Non-pigmented ciliary epithelial cell (primary cell): Measurements from ENCODE around the gene ZC3H18.

Source experiments
- DNase-seq: peaks from one replicate; pipeline ENCODE4 v3.0.0-alpha.2; 2010; ENCODE audit warnings: low read depth

The ZC3H18 gene

DNA sequence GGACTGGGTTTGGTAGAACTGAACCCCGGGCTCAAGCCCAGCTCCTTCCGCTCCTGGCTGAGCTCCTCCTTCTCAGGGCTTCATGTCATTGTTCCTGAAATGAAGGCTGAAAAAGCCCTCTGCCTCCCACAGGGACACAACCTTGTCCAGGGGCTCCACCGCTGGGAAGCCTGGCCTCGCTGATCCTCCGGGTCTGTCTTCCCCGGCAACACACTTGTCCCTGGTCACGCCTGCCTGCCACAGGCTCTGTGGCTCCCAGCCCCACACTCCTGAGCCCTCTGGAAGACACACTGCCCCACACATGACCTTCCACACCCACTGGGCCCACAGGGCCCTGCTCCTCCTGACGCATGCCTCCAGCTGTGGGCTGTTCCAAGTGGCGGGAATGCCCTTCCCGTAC lies 18.0 kb upstream of the ZC3H18 start:
- no peak for DNase-seq

DNA sequence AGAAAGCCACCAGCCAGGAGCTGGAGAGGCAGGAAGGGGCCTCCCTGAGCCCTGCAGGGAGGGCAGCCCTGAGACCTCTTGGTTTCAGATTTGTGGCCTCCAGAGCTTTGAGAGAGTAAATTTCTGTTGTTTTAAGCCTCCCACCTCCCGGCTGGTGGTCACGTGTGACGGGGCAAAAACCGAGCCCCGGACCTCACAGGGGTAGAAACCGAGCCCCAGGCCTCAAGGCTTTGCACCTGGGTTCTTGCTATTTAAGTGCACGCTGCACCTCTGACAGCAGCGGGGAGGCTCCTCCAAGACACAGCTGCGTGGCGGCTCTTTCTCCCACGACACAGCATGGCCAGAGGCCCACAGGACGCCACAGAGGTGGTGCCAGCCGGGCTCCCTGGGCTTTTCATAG lies 17.4 kb upstream of the ZC3H18 start:
- DNase-seq = no peak

DNA sequence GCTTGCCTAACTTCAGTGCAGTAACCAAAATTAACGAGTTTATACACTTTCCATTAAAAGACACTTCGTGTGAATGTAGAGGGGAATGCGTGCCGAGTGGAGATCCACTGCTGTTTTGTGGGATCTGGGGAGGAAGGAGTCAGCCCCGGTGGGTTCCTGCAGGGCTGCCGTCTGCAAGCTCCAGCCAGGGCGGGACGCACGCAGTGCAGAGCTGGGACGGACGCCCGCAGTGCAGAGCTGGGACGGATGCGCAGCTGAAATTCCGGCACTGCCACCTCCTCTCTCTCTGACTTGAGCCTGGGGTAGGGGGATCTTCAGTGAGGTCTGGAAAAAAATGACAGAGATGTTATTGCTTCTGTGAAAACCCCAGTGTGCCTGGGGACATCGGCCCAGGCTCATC lies 16.5 kb upstream of the ZC3H18 start:
- no peak for DNase-seq

DNA sequence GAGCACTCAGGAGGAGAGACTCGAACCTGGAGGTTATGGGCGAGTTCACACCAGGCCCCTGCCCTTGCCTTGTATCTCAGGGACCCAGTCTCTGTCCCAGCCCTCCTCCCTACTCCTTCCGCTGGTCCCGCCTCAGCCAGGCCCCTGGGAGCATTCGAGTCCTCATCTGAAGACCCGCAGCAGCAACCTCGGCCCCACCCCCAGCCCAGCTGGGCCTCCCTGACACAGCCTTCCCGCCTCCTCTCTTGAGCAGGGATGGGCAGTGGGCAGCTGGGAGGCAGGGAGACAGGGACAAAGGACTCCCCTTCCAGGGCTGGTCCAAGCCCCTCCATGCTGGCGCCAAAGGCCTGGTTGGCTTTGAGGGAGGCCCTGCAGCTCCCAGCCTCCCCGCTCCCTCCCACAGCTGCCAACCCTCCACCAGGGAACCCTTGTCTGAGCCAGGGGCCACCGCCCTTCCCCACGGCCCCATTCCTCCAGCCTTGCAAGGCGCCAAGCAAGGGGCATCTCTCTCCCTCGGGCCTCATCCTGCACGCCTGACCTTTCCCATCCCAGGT lies 15.4 kb upstream of the ZC3H18 start:
- DNase-seq = no peak

DNA sequence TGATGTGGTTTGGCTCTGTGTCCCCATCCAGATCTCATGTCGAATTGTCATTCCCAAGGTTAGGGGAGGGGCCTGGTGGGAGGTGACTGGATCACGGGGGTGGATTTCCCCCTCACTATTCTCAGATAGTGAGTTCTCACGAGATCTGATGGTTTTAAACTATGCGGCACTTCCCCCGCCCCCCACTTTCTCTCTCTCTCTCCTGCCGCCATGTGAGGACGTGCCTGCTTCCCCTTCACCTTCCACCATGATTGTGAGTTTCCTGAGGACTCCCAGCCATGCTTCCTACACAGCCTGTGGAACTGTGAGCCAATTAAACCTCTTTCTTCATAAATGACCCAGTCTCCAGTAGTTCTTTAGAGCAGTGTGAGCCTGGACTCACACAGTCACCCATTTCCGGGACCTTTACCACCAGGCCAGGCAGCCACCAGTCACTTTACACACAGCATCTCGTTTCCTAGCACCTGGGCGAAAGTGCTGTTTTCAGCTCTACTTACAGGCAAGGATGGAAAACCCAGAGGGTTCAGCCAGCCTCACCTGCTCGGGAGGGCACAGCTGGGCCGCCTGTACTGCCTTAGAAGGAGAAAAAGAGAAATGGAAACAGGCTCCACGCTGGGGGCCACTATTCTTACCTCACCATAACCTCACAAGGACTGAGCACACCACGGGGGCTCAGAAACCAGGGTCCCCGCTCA lies 13.8 kb upstream of the ZC3H18 start:
- DNase-seq = no peak

DNA sequence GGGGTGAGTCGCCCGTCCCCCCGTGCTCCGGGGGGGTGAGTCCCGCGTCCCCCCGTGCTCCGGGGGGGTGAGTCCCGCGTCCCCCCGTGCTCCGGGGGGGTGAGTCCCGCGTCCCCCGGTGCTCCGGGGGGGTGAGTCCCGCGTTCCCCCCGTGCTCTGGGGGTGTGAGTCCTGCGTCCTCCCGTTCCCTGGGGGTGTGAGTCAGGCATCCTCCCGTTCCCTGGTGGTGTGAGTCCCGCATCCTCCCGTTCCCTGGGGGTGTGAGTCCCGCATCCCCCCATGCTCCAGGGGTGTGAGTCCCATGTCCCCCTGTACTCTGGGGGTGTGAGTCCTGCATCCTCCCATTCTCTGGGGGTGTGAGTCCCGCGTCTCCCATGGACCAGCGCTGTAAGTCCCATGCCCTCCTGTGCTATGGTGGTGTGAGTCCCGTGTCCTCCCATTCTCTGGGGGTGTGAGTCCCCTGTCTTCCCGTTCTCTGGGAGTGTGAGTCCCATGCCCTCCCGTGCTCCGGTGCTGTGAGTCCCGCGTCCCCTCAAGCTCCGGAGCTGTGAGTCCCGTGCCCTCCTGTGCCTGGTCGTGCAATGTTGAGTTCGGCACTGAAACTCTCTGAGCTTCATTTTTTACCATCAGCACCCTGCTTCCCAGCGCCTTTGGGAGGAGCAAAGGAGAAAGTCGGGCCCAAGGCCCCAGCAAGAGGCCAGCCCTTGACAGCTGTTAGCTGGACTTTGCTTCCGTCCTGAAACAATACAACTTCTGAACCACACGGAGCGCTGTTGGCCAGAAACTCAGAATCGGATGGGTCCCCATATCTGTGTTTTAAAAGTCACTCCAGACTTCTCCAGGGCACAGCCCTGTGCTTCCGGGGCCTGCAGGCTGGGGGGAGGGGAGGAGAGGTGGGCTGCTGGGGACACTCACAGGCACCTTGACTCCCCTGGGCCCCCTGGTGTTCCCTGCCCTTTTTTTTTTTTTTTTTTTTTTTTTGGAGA lies 11.5 kb upstream of the ZC3H18 start:
- DNase-seq = peak; percentile 18

DNA sequence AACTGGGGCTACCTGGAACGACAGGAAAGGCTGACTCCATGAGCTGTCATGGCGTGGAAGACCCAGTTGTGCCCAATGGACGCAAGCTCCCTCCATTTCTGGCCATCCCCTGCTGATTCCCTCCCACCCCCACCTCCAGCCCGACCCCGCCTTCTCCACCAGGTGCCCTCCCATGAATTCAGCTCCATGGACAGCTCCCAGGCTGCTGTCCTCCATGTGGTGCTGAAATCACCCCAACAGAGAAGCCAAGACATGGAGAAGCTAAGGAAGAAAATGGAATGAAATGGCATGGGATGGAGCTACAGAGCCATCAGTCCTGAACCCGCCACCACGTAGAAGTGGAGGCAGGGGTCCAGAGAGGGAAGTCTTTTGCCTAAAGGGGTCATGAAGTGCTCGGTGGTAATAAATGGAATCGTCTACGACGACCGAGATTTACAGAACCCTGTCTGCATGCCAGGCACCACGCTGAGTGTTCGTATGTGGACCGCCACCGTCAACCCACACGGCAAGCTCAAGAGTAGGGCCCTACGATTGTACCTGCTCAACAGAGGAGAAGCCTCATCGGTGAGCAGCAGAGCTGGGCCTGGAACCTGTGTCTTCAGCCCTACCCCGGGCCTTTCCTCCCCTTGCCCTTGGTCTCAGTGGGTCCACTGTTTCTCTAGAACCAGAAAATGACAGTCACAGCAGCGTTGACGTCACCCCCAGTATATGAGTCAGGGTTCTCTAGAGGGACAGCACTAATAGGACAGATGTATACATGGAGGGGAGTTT lies 9.3 kb upstream of the ZC3H18 start:
- no peak for DNase-seq

DNA sequence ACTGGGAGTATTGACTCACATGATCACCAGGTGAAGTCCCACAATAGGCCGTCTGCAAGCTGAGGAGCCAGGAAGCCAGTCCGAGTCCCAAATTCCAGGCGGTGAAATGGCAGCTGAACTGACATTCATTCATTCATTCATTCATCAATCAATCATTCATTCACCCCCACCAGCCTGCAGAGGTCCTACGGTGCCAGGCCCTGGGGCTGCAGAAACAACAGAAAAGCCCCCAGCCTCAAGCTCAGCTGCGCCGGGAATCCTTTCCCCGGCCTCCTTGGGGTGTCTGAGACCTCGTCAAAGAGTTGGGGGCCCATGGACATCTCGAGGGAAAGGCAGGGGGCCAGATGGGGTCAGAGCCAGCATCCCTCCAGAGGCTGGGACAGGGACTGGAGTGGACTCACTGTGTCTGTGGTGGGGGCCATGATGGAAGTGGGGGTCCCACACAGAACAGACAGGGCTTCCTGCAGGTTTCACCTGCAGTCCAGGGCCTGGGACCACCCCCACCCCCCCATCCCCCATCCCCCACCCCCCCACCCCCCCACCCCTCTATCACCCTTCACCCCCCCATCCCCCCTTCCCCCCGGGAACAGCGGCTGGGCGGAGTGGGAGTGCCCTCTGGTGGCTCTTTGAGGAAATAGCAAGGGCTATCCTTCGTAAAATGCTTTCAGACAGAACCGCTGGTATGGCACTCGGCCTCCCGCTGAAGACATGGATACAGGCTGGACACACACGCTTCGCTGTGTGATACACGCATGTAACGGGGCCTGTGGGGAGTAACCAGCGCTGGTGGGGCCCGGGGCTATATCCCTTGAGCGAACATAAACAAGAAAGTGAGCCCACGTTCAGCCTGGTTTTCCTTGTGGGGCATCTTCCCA lies 8.5 kb upstream of the ZC3H18 start:
- DNase-seq = no peak

DNA sequence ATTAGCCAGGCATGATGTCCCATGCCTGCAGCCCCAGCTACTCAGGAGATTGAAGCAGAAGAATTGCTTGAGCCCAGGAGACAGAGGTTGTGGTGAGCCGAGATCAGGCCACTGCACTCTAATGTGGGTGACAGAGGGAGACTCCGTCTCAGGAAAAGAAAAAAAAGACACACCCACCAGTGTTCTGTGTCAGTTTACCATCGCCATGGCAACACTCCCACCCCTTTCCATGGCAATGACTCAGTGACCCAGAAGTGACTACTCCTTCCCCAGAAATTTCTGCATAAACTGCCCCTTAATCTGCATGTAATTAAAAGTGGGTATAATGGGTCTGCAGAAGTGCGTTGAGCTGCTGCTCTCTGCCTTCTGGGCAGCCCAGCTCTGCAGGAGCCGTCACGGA lies 4.0 kb upstream of the ZC3H18 start:
- DNase-seq = peak; percentile 32

DNA sequence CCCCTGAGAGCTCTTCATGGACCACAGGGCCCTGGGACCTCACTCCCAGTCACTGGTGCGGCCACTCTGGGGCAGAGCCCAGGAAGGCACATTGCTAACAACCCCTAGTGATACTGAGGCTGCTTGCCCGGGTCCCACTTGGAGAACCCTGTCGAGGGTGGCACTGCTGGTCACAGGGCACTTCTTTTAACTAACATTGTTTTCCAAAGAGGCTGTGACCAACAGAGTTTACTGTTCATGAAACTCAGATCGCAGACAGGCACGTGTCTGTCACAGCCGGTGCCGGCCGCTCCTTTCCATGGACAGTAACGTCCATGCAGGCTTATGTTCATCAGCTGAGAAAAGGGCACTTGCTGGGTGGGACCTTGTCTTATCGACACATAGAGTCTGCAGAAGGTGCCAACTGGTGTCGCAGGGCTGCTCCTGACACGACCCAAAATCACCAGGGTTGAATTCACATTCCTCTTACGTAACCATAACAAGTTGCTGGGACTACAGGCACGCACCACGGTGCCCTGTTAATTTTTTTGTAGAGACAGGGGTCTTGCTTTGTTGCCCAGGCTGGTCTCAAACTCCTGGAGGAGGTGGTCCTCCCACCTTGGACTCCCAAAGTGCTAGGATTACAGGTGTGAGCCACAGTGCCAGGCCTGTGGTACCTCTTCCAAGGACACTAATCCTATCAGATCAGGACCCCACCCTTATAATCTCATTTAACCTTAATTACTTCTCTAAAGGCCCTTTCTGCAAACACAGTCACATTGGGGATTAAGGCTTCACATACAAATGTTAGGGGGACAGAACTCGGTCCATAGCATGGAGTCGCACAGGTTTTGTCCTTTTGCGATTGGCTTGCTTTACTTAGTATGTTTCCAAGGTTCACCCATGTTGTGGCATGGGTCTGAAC lies 1.2 kb upstream of the ZC3H18 start:
- no peak for DNase-seq

DNA sequence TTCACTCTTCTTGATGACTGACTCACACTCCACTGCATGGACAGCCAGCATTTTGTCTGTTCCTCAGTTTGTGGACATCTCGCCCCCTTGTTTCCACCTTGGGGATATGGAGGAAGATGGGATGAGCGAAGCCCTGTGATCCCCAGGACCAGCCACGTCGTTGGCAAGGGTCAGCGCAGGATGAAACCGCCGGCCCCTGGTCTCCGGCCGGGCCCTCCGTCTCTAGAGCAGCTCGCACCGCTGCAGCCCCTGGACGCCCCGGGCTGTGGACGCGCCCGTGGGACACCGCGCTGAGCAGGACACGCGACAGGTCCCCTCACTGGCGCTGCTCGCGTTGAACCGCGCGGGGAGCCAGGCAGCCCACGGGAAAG lies 604 bp upstream of the ZC3H18 start:
- no peak for DNase-seq

DNA sequence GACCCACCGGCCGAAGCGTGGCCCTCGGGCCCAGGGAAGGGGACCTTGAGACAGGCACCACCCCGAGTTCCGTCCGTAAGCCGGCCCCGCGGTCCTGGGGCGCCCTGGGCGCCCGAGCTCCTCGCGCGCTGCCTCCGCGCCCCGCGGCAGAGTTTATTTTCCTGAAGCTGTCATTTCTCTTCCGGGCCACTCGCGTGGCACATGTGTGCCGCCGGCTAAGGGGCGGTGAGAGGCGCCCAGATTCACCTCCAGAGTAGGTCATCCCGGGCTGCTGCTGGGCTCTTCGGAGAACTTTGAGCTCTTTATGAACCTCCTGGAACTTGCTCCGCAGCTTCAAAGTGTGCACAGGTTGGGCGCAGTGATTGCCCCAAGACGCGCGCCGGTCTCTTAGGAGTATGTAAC lies 489 bp downstream of the ZC3H18 start:
- DNase-seq = no peak

DNA sequence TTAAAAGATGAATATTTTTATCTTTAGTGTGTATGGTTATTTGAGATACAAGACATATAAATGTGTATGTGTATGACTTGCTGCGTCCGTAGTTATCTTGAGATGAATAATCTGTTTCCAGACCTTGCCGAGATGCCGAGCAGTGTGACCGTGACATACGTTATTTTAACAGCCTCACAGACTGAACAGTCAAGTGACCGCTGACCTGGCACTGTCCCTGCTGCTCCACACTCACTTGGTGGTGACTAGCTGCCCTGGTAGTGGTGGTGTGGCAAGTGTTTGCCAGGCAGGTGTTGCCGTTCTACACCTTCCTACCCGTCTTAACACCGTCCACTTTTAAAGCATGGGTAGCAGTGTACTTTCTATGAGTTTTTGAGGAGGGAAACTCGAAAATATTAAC lies 5.0 kb downstream of the ZC3H18 start:
- no peak for DNase-seq

DNA sequence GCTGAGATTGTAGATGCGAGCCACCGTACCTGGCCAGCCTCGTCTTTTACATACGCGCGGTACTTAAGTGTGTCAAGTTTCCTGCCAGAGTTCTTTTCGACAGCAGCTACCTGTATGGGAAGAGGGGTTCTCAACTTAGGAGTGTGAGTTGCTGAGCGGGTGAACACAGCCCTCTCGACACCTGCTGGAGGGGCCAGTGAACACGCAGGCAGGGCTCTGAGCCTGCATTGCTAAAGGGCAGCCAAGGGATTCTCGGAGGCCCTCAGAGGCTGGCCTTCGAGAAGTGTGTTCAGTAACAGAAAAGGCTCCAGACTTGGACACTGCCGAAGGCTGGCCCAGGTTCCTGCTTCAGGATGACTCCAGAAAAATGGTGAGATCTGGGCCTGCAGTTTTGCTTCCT lies 6.1 kb downstream of the ZC3H18 start:
- no peak for DNase-seq

DNA sequence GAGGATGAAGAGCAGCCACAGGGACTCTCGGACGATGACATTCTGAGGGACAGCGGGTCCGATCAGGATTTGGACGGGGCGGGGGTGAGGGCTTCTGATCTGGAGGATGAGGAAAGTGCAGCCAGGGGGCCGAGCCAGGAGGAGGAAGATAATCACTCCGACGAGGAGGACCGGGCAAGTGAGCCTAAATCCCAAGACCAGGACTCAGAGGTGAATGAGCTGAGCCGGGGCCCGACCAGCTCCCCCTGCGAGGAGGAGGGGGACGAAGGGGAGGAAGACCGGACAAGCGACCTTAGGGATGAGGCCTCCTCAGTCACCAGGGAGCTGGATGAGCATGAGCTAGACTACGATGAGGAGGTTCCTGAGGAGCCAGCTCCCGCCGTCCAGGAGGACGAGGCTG lies 7.0 kb downstream of the ZC3H18 start:
- DNase-seq = no peak

DNA sequence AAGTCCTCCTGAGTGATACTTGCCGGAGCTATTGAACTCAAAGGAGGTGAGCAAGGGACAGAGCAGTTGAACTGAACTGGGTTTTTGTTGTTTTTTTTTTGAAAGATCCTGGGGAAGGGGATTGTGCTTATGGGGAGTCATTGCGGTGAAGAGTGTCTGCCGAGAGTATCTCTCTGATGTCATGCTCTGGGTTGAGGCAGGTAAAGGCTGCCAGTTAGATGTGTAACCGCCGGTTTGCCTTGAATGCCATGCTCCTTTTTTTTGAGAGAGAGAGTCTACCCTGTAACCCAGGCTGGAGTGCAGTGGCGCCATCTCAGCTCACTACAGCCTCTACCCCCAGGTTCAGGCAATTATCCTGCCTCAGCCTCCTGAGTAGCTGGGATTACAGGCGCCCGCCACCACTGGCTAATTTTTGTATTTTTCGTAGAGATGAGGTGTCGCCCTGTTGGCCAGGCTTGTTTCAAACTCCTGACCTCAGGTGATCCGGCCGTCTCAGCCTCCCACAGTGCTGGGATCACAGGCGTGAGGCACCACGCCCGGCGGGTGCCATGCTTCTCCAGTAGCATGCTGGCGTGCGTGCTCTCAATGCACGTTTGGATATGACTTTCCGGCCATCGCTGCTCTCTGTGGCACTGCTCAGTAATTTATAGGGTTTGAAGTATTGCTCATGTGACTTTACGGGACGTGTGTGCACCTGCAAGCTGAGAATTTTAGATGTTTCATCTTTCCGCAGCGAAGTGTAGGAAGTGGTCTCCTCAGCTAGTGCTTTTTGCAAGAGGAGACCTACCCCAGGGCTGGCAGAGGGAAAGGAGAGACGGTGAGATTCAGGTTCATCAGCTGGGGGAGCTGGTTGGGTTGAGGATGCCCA lies 8.5 kb downstream of the ZC3H18 start:
- no peak for DNase-seq

DNA sequence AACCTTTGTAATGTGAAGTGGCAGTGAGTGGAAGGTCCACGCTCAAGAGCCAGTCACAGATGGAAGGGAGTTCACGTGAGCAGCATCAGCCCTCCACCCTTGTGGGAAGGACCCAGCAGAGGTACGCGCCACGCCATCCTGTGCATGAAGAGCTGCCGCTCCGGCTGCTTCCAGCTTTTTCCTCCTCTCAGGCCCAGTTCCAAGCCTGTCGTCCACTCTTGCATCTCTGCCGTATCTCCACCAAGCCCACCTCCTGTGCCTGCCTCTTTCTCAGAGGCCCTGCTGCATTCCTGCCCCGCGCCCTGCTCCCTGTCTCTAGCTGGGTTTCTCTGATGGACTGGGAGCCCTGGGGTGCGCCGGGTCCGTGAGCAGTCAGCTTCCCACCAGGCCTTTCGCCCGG lies 10.2 kb downstream of the ZC3H18 start:
- no peak for DNase-seq

DNA sequence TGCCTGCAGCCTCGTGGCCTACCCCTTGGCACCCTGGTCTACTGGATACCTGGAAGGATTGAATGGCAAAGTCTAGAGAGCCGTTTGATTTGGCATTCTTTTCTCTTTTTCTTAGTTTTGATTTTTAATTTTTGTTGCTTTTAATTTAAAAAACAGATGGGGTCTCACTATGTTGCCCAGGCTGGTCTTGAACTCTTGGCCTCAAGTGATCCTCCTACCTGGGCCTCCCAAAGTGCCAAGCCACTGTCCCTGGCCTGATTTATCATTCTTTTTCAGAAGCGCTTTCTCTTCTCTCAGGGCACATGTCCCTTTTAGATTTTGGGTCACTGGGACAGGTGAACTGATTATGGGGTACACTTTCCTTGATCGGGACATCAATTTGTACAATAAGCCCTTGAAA lies 10.8 kb downstream of the ZC3H18 start:
- DNase-seq = no peak

DNA sequence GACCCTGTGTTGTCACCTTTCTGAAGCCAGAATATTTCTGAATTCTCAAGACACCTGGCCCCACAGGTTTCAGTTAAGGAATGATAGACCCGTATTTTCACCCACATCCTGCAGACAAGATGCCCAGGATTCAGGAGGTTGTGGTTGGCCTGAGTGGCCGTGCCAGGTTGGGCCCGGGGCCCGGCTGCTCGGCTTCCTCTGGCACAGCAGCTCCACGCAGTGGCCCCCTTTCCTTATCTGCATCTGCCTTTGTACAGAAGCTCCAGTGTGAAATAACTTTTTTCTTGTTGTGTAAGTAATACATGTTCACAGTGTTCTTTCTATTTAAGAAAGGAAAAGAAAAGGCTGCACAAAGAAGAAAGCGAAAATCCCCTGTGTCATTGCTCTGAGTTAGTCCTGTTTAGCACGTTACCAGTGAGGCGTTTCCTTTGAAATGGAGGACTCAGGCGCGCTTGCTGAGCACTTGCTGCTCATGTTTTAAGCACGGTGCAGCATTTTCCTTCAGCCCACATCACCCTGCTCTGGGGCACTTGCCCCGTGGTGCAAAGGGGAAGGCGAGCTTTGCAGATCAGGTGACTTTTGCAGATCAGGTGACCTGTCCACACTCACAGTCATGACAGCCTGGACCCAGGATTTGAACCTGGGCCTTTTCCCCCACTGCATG lies 12.8 kb downstream of the ZC3H18 start:
- DNase-seq = no peak
